Pons (tissue), 1 donor: Measurements from ENCODE around the gene PLAAT2.
A peak's percentile ranks its signal among the peaks of the same experiment; 100 is the strongest.

Source experiments
- DNase-seq: peaks from one replicate; pipeline ENCODE4 v3.0.0-alpha.2; 2016; ENCODE audit warnings: low spot score

PLAAT2 gene

GRCh38 chr11:63518548-63518947 lies 44.6 kb downstream of the PLAAT2 start:
- no peak for DNase-seq

DNA sequence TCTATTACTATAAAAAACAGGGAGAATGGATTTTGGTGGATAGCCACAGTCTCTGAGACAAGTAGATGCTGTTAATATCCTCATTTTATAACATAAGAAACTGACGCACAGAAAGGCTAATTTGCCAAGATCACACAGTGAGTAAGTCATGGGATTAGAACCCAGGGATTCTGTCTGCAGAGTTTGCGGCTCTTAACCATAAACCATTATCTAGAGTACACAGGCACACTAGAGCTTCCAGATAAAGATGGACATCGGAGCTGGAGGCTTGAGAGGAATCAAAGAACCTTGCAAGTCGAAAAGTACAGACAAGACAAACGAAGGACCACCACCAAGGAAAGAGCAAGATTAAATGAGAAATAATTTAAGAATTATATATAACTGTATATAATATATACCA lies 46.0 kb downstream of the PLAAT2 start:
- no peak for DNase-seq

DNA sequence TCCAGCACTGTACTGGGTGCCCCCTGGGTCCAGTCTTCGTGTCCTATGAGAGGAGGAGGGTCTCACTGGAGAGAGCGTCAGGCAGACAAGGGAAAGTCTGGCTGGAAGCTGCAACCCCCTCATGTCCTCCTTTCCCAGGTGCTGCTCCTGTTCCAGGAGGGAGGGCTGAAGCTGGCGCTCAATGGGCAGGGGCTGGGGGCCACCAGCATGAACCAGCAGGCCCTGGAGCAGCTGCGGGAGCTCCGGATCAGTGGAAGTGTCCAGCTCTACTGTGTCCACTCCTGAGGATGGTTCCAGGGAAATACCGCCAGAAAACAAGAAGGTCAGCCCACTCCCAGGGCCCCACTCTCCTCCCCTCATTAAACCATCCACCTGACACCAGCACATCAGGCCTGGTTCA lies 47.1 kb downstream of the PLAAT2 start:
- DNase-seq: no peak

DNA sequence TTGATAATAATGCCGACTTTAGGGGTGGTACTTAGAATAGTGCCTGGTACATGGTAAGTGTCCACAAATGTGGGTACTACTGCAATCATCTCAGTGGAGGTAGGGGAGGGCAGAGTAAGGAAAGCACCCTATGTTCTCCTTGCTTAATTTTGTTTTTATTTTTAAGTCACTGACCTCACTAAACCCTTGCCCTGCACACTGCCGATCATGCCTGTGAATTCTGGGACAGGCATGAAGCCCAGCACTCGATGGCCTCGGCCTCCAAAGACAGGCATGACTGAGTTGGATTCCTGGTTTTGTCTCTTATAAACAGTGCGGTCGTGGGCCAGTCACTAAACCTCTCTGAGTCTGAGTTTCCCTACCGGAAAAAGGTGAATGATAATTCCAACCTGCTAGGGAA lies 50.4 kb downstream of the PLAAT2 start:
- DNase-seq: no peak

DNA sequence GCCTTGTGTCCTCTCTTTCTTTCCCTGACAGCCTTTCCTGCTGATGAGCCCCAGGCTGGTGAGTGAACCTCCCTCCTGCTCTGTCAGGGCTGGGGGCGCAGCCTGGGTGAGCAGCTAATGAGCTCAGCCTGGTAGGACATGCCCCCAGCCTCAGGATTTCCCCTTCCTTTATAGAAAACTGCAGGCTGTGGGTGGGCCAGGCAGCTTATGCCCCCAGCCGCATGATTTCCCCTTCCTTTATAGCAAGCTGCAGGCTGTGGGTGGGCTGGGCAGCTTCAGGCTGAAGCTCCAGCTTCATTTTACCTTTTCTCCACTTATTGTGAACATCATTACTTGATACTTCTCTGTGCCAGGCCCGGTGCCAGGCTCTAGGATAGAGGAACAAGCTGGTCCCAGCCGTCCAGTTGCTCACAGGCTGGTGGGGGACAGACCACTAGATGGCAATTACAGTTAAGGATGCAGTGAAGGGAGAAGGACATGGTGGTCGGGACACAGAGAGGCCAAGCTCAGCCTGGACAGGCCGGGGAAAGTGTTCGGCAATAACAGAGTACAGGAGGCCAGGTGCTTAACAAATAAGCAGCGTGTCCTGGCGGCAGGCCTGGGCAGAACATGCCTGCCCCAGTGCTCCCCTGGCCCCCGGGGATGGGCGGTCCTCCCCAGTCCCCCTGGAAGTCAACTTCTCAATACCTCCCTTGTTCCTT lies 52.0 kb downstream of the PLAAT2 start:
- DNase-seq: no peak

- peak; percentile 92 for DNase-seq
These were observed 52.7 kb downstream of the PLAAT2 start for GRCh38 chr11:63510360-63511047.

- DNase-seq: no peak
These were observed 54.4 kb downstream of the PLAAT2 start for GRCh38 chr11:63508745-63509144.

- DNase-seq: peak; percentile 94
These were observed 55.2 kb downstream of the PLAAT2 start for GRCh38 chr11:63508009-63508408.

- DNase-seq: no peak
These were observed 55.7 kb downstream of the PLAAT2 start for GRCh38 chr11:63507511-63507910.

GRCh38 chr11:63506876-63507275 lies 56.3 kb downstream of the PLAAT2 start:
- no peak for DNase-seq

GRCh38 chr11:63505857-63506528 lies 57.2 kb downstream of the PLAAT2 start, which contains the start of gene LGALS12:
LGALS12 (plus strand) TSS chr11:63506084; CDS start chr11:63506459, 375 bp downstream.
- DNase-seq: no peak

DNA sequence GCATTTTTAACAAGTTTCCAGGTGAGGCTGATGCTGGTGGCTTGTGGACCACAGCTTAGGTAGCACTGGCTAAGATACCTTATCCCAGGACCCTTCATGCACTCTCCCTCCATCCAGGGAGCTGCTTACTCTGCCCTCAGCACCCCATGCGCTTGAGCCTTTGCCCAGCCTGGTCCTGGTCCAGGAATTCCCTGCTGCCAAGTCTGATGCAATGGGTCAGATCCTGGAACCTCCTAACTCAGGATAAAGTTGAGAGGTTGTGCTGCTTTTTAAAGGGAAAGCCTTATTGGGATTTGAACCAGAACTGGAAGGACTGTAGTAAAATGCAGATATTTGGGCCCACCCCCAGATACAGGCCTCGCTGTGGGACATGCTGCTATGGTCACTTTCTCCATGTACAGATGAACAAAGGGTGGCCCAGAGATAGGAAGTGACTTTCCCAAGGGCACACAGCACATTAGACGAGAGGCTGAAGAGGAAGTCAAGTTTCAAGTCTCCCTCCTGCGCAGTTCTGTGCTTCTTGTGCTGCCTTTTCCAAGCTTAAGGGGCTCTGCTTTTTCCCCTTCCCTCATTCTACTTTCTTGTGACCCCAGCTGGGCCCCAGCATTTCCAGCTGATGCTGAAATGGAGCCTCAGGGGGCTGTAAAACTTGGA lies 58.1 kb downstream of the PLAAT2 start:
- no peak for DNase-seq

DNA sequence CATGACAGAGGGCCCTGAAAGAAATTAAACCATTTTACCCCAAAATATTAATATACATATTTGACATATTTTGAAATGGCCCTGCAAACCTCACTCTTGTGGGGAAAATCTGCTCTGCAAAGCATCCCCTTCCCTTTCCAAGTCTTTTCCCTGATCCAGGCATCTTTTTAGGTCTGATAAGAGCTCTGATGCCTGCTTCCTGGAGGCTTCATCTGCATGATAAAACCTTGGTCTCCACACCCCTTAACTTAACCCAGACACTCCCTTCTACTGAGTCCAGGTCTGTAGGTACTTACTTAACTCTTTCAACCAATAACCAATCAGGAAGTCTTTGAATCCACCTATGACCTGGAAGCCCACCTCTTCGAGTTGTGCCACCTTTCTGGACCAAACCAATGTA lies 59.1 kb downstream of the PLAAT2 start:
- DNase-seq: no peak

- DNase-seq: no peak
These were observed 59.7 kb downstream of the PLAAT2 start for GRCh38 chr11:63503492-63503891.
